GM19468 (cell line): ENCODE results near the gene PKM.

Experiments used
- ATAC-seq: cut with Tn5 transposase; IDR thresholded peaks from one replicate; pipeline ENCODE4 v1.9.1; 2021; ENCODE audit warnings: mild to moderate bottlenecking, moderate library complexity, moderate number of reproducible peaks; ENCODE audit not compliant: unreplicated experiment; ENCODE audit errors: extremely low read depth

The PKM gene

GRCh38 chr15:72202801-72203506 is 28.0 kb downstream of the PKM start:
- ATAC-seq: no peak

DNA sequence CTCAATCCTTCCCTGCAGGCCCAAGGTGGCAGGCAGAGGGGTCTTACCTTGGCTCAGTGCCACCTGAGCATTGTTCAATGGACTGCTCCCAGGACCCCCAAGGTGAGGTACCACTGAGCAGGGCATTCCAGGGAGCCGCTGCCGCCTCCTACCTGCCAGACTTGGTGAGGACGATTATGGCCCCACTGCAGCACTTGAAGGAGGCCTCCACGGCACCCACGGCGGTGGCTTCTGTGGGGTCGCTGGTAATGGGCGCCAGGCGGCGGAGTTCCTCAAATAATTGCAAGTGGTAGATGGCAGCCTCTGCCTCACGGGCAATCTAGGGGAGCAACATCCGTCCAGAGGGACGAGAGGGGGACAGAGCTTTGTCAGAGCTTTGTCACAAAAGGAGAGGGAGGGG is 28.7 kb downstream of the PKM start:
- no peak for ATAC-seq

DNA sequence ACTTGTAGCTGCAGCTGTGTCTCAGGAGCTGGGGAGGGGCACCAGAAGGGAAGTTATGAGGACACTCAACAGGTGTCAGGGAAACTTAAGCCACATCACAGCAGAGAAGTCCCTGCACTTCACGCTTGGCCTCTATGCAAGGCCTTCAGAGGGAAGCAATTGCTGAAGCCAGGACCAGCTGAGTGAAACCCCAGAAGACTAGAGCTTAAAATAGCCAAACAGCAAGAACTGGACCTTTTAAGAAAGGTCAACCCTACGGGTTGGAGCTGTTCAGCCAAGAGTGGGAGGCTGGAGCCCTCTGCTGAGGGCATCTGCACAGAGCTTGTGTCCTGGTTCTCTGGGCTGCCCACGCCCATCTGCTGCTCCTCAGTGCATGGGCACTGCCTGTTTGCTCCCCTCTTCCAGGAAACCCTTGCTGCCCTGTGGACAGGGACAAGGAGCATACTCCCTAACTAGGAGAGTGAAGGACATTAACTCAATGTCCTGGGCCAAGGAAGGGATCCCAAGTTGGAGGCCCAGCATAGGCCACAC is 29.5 kb downstream of the PKM start:
- no peak for ATAC-seq

DNA sequence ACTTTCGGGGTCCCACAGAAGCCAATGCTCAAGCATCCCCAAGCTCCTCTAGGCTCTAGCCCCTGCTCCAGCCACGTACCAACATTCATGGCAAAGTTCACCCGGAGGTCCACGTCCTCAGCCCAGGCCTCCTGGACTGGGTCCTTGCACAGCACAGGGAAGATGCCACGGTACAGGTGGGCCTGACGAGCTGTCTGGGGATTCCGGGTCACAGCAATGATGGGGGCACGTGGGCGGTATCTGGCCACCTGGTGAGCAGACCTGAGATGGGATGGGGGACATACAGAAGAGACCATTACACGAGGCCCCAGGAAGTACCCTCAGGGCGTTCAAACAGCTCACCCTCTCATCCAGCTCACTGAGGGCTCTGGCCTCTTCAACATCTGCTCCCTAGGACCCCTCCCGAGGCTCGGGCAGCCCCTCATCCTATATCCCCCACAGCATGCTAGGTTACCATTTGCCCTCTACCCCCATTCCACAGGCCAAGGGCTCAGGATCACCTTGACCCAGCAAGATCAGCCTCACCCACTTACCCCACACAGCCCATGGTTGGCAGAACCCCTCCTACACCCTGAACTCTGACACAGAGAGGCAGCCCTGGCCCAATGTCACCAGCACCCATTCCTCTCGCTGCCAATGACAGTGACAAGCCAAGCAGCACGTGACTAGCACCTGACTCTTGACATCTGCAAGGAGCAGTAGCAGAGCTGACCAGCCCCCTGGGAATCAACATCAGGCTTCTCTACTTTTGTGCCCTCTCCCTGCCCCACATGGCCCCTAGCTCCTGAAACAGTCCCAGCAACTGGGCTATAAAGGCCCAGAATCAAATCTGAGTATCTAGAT is 30.4 kb downstream of the PKM start:
- no peak for ATAC-seq

DNA sequence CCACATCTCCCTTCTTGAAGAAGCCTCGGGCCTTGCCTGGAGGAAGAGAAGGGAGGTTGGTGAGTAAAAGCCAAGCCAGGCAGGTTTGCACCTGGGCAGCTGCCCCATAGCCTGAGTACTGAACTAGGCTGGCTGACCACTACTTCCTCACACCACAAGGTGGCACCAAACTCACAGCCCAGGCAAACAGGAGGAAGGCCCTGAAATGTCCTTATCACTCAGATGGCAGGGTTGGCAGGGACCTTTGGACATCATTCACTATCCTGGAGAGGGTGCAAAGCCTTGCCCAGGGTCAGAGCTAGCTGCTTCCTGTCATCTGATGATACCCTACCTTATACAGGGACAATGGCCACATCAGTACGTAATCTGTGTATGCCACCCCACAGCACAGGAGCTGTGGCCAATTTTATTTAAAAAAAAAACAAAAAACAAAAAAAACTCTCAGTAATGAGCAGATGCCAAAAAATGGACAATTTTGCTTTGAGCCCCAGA is 31.2 kb downstream of the PKM start:
- no peak for ATAC-seq

DNA sequence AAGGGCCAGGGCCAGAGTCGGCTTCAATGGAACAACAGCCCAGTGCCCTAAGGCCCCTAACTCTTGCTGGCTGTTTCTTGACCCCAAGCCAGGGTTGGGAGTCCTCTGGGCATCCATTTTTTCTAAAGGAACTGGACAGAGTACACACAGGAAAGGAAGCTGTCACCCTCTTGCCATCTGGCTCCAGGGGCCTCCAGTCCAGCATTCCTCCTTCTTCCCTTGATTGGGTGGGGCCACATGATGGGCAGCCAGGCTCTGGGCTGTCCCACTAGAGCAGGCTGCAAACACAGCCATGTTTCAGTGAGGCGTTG is 31.8 kb downstream of the PKM start:
- ATAC-seq: no peak

DNA sequence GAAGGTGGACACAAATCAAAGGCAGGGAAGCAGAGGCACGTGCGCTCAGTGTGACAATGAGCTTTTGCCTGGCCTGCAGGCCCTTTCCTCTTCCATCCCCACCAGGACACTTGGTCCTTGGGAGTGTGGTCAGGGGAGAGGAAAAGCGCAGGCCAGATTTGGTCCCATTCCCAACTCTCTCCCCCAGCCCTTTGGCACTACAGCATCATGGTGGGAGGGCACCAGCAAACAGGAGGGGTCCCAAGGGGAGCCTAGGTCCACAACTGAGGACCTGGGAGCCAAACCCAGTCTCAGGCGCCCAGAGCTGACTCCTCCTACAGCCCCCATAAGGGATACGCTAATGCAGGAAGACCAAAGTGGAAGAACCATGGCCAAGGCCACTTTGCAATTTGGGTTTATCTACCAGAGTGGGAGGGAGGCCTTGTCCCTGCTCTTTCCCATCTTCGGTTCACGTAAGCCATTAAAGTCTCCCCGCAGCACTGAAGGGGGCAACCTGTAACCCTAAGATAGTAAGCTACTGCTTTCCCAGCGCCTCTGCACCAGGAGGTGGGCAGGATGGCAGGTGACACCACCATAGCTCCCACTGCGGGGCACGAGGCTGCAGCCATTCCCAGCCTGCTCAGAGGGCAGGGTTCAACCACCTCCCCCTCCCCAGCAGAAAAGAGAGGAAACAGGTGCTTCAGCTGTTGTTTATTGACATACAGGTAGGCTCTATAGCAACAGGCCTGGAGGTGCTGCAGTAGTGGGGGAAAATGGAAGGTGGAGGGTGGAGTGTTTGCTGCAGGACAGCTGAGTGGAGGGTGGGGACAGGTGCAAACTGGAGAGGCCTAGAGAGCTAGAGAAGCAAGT is 32.4 kb downstream of the PKM start:
- ATAC-seq: no peak

- ATAC-seq: no peak
Measured at GRCh38 chr15:72197460-72198355, 33.3 kb downstream of the PKM start, which contains the start of gene GRAMD2A. TSS of gene GRAMD2A (minus strand) at chr15:72197787.

DNA sequence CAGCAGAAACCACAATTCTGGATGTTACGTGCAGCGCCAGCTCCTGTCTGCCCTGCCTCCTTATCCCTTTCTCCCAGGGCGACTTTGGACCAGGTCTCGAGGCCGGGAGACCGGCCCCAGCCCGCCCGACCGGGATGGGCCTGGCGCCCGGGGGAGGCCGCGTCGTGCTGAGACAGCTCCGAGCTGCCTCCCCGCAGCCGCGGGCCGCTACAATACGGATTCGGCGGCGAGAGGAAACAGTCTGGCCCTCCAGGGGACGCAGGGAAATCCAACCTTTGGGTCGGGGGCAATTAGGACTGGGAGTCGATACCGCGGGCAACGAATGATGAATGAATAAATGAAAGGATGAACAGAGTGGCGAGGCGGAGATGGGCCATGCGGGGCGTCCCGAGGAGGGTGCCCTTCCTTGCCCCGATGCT is 33.9 kb downstream of the PKM start:
- no peak for ATAC-seq

DNA sequence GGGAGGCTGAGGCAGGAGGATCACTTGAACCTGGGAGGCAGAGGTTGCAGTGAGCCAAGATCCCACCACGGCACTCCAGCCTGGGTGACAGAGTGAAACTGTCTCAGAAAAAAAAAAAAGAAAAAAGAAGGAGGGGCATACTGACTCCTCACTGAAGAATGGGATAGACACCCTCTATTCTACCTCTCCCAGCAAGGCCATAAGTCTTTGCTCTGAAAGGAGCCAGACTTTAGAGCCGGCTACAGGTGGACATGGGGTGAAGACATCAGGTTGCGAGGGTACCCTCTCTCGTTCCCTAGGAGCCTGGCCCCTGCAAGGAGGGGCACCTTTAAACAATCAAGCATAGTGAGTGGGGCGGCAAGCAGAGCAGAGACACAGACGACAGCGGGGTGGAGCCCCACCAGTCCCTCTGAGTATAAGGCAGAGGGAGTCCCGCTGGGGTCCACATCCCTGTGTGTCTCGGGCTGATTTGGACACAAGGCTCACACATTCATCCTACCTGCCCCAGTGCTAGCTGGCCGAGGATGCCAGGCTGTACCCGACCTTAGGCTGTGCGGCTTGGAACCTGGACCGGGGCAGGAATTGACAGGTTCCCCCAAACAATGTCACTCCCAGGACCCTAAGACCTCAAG is 34.5 kb downstream of the PKM start:
- ATAC-seq: no peak

DNA sequence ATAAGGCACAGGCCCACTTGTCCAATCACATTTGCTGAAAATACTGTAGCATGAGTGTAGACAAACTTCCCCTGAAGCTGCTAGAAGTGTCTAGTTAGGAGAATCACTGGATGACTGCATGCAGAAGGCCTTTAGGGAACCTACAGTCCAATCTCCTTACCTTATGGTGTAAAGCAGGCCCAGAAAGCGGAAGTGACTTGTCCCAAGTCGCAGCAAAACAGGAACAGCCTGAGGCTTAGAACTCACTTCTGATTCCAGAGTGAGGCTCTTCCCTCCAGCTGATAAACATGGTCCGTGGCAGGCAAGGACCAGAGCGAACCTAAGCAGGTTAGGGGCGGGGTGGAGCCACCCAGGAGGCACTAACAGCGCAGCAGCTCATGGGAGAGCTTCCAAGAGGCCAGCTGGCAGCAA is 35.9 kb downstream of the PKM start:
- no peak for ATAC-seq

GRCh38 chr15:72193836-72194396 is 37.1 kb downstream of the PKM start:
- ATAC-seq: no peak

DNA sequence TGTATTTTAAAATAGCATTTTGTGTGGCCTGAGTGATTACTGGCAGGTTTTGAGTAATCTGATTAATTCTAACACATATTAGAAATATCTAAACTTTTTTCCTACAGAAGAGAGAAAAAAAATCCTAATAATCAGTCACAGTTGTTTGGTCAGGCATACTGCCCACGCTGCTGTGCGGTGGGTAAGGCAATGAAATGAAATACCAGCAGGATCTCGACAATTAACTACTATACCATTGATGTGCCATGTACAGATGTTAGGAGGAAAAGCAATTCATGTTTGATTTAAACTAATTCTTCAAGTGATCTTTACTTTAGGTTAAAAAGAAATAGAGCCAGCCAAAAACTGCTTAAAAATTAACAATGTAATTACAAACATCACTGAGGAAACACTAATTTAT is 38.6 kb downstream of the PKM start:
- no peak for ATAC-seq

- no peak for ATAC-seq
Measured at GRCh38 chr15:72189250-72189902, 41.6 kb downstream of the PKM start.

GRCh38 chr15:72184165-72184811 is 46.7 kb downstream of the PKM start:
- ATAC-seq: no peak

GRCh38 chr15:72183781-72184164 is 47.2 kb downstream of the PKM start:
- no peak for ATAC-seq

DNA sequence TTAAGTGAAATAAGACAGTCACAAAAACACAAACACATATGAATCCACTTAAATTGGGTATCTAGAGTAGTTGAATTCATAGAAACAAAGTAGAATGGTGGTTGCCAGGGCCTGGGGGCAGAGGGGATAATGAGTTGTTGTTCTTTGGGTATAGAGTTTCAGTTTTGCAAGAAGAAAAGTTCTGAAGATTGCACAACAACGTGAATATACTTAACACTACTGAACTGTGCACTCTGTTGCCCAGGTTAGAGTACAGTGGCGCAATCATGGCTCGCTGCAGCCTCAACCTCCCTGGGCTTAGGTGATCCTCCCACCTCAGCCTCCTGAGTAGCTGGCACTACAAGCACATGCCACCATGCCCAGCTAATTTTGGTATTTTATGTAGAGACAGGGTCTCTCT is 48.3 kb downstream of the PKM start:
- ATAC-seq: no peak

- no peak for ATAC-seq
Measured at GRCh38 chr15:72182244-72182643, 48.7 kb downstream of the PKM start.
